BJ (cell line): ENCODE measurements around the gene LRP1B. TPM values are rescaled to one million over a fixed set of nuclear protein-coding genes. Genes with fewer than 3 reads are reported as not detected.
A peak's percentile ranks its signal among the peaks of the same experiment; 100 is the strongest.

ENCODE experiments used
- CTCF ChIA-PET: fragments of 350-600 bp; formaldehyde crosslinking; extraction: SDS; loops from one replicate; lab custom pipeline; 2021; ENCODE audit warnings: antibody characterized with exemption, inconsistent platforms; lab: Yijun Ruan, JAX
- POLR2A ChIA-PET: fragments of 300-600 bp; sonication (Branson Sonifier 250); formaldehyde crosslinking; extraction: SDS; loops from one replicate; lab custom pipeline; 2021; ENCODE audit warnings: antibody characterized with exemption; lab: Charles Lee
- DNase-seq: peaks from one replicate; pipeline ENCODE4 v3.0.0-alpha.2; 2011; ENCODE audit warnings: low read depth
- H3K27me3 ChIP-seq: 2 replicates; pipeline ENCODE4 v1.6.0; 2011; ENCODE audit warnings: low read length; ENCODE audit not compliant: control insufficient read depth, insufficient read depth
- H3K36me3 ChIP-seq: 2 replicates; pipeline ENCODE4 v1.5.1; 2011; ENCODE audit warnings: low read length; ENCODE audit not compliant: control insufficient read depth, insufficient read depth
- H3K4me3 ChIP-seq: 2 replicates; pipeline ENCODE4 v1.5.1; 2011; ENCODE audit warnings: low read depth, mild to moderate bottlenecking, control low read depth, low read length
- polyA plus RNA-seq: library from polyadenylated mRNA; depleted of rRNA; stranded (reverse); fragments of >200 nt; gene quantifications from 2 replicates; pipeline ENCODE4 v1.2.3, GENCODE V29; 2011
- TF ChIP-seq, protein P1 (sequence below): IDR thresholded peaks from 2 replicates; pipeline ENCODE4 v1.5.1; 2011; ENCODE audit warnings: low read depth, mild to moderate bottlenecking, control low read depth, inconsistent platforms, low read length, moderate library complexity; ENCODE audit not compliant: insufficient read depth

LRP1B gene
- polyA plus RNA-seq, 1 experiment: 0.04 TPM

DNA sequence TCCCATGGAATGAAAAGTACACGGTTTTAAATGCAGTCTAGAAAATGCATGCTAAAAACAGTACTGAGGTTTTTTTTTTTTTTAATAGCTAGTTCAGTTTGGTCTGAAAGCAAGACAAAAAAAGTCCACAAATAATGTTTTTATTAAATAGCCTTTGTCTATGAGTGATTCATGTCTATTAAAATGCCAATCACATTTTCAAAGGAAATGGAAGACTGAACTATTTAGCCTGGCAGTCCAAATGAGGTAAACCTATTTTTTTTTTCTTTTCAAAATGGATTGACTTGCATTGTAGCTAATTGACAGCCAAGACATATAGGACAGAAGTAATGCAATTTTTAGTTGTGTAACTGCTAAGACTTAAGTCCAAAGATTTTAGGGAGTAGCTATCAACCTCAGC is 90.3 kb downstream of the LRP1B start:
- DNase-seq: no peak
- Histone ChIP-seq H3K36me3 (no peaks in the 10 kb centered on the region), H3K4me3 (no peak overlapping the region), H3K27me3 (no peaks in the 10 kb centered on the region)
- CTCF ChIA-PET: interaction anchor here (0.6 kb wide), 1 partner anchor 493 kb away, joined by 3 read pairs; no protein-coding TSS in a partner anchor
- TF ChIP-seq, protein P1, sequence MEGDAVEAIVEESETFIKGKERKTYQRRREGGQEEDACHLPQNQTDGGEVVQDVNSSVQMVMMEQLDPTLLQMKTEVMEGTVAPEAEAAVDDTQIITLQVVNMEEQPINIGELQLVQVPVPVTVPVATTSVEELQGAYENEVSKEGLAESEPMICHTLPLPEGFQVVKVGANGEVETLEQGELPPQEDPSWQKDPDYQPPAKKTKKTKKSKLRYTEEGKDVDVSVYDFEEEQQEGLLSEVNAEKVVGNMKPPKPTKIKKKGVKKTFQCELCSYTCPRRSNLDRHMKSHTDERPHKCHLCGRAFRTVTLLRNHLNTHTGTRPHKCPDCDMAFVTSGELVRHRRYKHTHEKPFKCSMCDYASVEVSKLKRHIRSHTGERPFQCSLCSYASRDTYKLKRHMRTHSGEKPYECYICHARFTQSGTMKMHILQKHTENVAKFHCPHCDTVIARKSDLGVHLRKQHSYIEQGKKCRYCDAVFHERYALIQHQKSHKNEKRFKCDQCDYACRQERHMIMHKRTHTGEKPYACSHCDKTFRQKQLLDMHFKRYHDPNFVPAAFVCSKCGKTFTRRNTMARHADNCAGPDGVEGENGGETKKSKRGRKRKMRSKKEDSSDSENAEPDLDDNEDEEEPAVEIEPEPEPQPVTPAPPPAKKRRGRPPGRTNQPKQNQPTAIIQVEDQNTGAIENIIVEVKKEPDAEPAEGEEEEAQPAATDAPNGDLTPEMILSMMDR: no peak
- POLR2A ChIA-PET: no interaction called here

DNA sequence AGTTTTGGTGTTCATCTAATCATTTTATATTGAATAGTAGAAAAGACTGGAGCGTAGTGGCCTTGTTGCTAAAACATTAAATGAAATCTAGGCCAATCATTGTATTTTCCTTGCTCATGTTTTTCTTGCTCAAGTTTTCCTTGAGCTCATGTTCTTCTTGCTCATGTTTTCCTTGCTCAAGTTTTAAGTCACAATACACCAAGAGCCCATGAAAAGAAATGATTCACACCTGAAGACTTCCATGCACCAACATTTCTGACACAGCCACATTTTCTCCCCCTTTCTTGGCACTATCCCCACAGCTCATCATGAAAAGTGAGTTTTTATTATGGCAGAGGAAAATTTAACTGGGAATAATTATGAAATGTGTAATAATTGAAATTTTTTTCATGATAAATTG is 92.0 kb downstream of the LRP1B start:
- POLR2A ChIA-PET: no interaction called here
- TF ChIP-seq, protein P1: no peak
- CTCF ChIA-PET: no interaction called here
- Histone ChIP-seq H3K4me3 (no peak overlapping the region), H3K27me3 (no peaks in the 10 kb centered on the region), H3K36me3 (no peaks in the 10 kb centered on the region)
- DNase-seq: no peak

DNA sequence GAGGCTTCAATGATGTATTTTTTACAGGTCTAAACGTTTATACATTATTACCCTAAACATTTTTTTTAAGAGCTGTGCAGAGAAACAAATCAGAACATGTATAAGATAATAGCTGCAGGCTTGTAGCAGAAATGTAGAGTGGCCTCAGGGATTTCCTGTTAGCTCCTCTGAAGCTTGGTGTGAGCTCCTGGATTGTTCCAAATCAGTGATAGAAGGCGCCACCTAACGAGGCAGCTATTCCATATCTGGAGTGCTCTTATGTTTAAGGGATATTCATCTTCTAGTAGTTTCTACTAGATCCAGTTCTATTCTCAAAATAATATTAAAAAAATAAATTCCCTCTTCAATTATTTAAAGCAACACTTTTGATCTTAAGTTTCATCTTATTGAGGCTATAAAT is 93.1 kb downstream of the LRP1B start:
- TF ChIP-seq, protein P1: no peak
- Histone ChIP-seq H3K36me3 (no peaks in the 10 kb centered on the region), H3K27me3 (no peaks in the 10 kb centered on the region), H3K4me3 (no peak overlapping the region)
- ChIA-PET CTCF (no interaction called here), POLR2A (no interaction called here)
- DNase-seq: no peak

DNA sequence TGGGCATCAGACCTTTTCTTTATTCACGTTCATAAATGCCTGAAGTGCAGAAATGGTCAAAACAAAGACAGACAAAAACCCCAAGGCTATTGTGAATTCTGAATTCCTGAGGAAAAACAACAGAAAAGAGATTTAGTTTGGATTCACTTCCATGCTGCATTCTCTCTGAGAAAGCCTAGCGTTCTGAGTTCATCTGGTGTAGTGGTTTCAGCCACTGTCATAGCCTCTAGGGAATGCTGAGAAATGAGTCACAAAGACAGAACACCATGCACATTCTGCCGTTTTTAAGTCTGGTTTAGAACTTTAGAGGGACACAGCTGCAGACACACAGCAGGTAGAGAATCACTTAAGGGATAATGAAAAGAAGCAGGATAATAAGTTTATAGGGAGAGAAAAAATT is 93.8 kb downstream of the LRP1B start:
- ChIA-PET POLR2A (no interaction called here), CTCF (no interaction called here)
- Histone ChIP-seq H3K27me3 (no peaks in the 10 kb centered on the region), H3K36me3 (no peaks in the 10 kb centered on the region), H3K4me3 (no peak overlapping the region)
- peak; percentile 20 for DNase-seq
- TF ChIP-seq, protein P1: no peak

DNA sequence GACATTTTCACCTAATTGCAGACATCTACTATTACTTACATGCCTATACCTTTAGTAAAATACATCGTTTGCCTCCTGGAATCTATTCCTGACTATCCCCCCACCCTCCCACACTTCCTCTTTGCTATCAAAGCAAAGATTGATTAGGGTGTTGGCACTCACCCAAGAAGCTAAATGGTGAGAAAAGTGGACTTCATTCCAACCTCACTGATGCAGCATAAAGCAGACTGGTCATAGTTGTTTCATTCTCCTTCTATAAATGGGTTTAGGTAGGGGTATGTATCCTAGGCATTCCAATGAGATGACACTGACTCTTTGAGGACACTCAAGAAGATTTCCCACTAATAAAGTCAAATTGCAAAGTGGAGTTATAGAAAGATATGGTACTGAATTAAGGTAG is 97.4 kb downstream of the LRP1B start:
- no peak overlapping the region for H3K4me3 ChIP-seq
- no peaks in the 10 kb centered on the region for H3K36me3 ChIP-seq
- ChIA-PET POLR2A (no interaction called here), CTCF (no interaction called here)
- DNase-seq: no peak
- TF ChIP-seq, protein P1: no peak
- no peaks in the 10 kb centered on the region for H3K27me3 ChIP-seq
